Left ventricle myocardium superior (tissue), 1 donor: ENCODE results near the gene CREBL2. TPM values are rescaled to one million over a fixed set of nuclear protein-coding genes. Genes with fewer than 3 reads are reported as not detected.
A peak's percentile ranks its signal among the peaks of the same experiment; 100 is the strongest.
"Not testable (repeated sequence)": the region's sequence is repeated elsewhere in the genome, so short reads cannot be mapped to it uniquely, and the experiment has no call there.

Experiments used
- ATAC-seq: fragments of 200-7000 bp; cut with Tn5 transposase; one replicate; pipeline ENCODE4 v1.9.1; 2020; ENCODE audit warnings: mild to moderate bottlenecking, moderate library complexity
- DNase-seq: peaks from one replicate; pipeline ENCODE4 v3.0.0-alpha.2; 2020
- intact Hi-C: fragments of 100-400 bp; cut with micrococcal nuclease; formaldehyde crosslinking; loops from one replicate; pipeline ENCODE4 v1.11.0; 2022
- total RNA-seq: library from RNA; stranded (reverse); fragmentation: NEBNext Ultra II Directional; extraction: Animal tissue kit (Norgen Biotek cat#: 25700); gene quantifications from one replicate; pipeline ENCODE4 v1.2.1, GENCODE V29; 2021
- donor health status: DM: no; HTN: yes; CAD: no; lungs with severe emphysema.

Gene CREBL2
- total RNA-seq, 1 donor from 2014 or later, result 16.9 TPM

DNA sequence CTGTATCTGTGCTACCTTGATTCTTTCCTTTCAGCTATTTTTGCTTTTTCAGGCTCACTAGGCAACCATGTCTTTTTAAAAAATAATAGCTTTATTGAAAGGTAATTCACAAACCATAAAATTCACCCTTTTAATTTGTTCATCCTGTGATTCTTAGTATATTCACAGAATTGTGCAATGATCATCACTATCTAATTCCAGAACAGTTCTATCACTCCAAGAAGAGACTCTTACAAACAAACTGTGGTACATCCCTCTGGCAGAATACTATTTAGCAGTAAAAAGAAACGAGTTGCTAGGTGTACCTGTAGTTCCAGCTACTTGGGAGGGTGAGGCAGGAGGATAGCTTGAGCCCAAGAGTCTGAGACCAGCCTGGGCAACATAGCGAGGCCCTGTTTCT lies 14.8 kb downstream of the CREBL2 start:
- ATAC-seq, result no peak
- no peak for DNase-seq
- intact Hi-C loops, result no loop called here

DNA sequence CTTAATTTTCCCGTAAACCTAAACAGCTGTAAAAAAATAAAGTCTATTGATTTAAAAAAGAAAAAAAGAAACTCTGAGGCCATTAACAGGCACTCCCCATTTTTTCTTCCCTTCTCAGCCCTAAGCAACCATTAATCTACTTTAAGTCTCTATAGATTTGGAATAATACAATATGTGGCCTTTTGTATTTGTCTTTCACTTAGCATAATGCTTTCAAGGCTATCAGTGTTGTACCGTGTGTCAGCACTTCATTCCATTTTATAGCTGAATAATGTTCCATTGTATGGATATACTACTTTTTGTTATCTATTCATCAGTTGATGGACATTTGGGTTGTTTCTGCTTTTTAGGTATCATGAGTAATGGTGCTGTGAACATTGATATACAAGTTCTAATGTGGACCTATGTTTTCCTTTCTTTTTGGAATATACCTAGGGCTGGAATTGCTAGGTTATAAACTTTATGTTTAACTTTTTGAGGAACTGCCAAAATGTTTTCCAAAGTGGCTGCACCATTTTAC lies 15.7 kb downstream of the CREBL2 start:
- ATAC-seq (no peak), DNase-seq (no peak)
- intact Hi-C loops, result no loop called here

DNA sequence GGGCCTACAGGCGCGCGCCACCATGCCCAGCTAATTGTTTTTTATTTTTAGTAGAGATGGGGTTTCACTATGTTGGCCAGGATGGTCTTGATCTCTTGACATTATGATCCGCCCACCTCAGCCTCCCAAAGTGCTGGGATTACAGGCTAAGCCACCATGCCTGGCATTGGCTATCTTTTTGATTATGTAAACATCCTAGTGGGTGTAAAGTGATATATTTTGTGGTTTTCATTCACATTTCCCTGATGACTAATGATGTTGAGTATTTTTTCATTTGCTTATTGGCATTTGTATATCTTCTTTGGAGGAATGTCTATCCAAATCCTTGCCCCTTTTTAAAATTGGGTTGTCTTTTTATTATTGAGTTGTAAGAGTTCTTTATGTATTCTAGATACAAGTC lies 16.3 kb downstream of the CREBL2 start:
- intact Hi-C loops, result no loop called here
- DNase-seq, result no peak
- no peak for ATAC-seq

DNA sequence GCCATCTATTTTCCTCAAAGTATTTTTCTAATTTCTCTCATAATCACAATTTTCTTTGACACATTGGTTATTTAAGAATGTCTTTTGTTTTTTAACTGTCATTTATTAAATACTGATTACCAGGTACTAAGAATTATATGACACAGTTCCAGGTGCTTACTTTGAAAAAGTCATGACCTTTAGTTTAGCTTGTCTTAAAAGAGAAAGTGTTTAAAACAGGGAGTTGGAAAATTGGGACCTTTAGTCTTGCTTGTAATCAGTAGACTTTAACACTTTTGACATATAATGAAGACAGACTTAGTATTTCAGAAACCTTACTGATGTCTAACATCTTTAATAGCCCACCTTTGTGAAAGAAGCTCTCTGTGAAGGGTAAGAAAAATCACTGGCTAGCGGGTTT lies 19.2 kb downstream of the CREBL2 start:
- ATAC-seq (no peak), DNase-seq (no peak)
- intact Hi-C loops, result no loop called here

DNA sequence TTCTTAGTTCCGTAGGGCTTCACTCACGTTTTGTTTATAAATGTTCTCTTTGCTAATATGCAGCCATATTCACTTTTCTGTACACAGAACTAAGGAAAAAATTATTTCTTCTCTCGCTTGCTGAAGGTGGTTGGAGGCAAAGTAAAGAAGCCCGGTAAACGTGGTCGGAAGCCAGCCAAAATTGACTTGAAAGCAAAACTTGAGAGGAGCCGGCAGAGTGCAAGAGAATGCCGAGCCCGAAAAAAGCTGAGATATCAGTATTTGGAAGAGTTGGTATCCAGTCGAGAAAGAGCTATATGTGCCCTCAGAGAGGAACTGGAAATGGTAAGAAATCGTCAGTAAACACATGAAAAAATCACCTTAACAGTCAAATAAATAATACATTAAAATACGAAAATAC lies 24.0 kb downstream of the CREBL2 start:
- ATAC-seq (no peak), DNase-seq (no peak)
- intact Hi-C loops, result no loop called here

DNA sequence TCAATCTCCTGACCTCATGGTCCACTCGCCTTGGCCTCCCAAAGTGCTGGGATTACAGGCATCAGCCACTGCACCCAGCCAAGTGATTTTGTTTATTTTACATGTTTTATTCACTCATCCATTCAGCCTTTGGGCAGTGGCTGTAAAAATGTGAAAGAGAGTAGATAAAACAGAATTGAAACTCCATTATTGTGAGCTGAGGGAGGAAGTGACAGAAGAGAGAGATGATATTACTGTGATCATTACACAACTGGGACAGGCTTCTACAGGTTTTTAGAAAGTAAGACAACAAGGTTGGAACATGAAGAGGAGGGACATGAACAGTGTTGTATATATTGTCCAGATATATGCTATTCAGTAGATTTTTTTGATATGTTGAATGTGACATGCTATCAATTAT lies 25.0 kb downstream of the CREBL2 start:
- intact Hi-C loops, result no loop called here
- ATAC-seq, result no peak
- DNase-seq, result no peak

DNA sequence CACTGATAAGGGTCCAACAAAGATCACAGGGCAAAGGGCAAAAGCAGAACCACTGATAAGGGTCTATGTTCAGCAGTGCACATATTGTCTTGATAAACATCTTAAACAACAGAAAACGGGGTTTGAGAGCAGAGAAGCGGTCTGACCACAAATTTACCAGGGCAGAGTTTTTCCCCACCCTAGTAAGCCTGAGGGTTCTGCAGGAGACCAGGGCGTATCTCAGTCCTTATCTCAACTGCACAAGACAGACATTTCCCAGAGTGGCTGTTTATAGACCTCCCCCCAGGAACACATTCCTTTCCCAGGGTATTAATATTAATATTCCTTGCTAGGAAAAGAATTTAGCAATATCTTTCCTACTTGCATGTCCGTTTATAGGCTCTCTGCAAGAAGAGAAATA lies 28.3 kb downstream of the CREBL2 start:
- ATAC-seq, DNase-seq, intact Hi-C loops: not testable (repeated sequence)

DNA sequence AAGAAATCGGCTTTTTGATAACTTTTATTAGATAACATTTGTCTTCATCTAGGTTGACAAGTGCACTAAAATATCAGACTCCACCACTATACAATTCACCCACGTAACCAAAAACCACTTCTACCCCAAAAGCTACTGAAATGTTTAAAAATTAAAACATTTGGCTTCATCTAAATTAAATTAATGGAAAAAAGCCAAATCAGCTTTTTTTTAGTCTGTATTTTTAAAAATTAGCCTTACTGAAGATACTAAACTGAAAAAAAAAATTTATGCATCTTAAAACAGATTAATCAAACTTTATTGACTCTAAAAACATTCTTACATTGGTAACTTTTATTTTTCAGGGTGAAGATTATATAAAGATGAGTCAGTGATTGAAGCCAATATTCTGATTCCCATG lies 30.0 kb downstream of the CREBL2 start:
- DNase-seq (no peak), ATAC-seq (no peak)
- intact Hi-C loops, result no loop called here

DNA sequence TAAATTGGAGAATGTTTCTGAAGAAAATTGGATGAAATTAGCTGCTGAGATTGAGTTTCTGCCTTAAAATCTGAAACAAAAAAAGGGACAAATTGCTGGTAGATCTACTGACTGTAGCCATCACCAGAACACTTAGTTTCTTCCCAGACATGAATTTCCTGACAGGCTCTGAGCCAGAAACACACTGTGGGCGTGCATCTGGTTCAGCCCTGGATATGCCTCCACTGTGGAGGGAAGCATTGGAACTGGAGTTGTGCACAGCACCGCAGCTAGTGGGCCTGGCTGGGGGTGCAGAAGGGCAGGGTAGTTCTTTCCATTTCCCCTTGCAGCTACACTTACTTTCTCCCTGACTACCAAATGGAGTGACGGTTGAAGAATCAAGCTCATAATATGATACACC lies 31.2 kb downstream of the CREBL2 start:
- intact Hi-C loops, result no loop called here
- no peak for ATAC-seq

DNA sequence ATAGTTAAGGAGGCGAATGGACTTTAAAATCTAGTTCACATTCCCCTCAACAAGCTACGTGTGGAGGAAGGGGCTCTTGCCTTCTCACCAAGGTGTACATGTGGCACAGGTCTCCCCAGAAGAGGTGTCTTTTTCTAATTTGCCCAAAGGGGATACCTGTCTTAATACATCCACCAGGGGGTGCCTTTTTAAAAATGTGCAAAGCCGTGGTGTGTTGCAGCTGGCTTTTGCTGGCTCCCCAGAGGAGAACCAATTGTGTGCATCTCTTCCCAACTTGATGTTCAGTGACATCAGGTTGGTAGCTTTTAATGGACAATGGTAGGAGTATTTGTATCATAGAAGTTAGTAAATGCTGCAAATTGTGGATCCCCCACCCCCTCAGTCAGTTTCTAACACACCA lies 33.8 kb downstream of the CREBL2 start:
- ATAC-seq (peak; percentile 35), DNase-seq (no peak)
- intact Hi-C loops, result no loop called here

More for the DNA sequence above, 31.2 kb downstream of the CREBL2 start:
- no peak for DNase-seq

DNA sequence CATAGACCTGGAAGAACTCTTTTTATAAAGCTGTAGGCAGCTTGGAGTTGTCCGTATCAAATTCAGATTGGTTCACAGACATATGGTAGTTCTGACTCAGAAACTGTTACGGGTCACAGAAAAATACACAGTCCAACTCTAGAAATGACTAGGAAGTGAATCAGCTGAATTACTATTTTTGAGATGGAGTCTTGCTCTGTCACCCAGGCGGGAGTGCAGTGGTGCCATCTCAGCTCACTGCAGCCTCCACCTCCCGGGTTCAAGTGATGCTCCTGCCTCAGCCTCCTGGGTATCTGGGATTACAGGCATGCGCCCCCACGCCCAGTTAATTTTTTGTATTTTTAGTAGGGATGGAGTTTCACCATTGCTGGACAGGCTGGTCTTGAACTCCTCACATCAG lies 34.3 kb downstream of the CREBL2 start:
- DNase-seq, ATAC-seq, intact Hi-C loops: not testable (repeated sequence)

DNA sequence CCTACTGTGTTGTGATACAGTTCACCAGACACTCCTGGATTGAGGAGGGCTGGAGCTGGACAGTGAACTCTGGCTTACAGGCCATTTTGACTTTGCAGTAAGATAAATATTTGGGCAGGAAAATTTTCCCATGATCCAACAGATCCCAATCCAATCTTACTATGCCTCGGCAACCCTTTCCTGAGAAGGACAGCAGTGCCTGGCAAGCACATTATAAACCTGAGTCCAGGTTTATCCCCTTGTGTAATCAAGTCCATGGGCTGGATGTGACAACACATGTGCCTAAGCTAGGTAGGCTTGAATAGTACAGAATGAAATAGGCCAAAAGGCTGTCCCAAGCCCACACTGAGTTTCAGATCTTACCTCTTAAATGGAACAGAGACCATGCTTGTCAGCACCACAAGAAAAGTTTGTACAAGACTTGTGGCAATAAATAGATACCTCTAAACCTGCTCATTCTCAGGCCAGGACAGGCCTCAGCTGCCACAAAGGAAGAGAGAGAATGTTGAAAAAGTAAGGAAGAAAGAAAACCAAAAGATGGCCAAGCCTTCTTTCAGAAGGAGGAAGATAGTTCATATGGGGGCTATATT lies 34.9 kb downstream of the CREBL2 start:
- ATAC-seq (no peak), DNase-seq (no peak)
- intact Hi-C loops, result no loop called here

DNA sequence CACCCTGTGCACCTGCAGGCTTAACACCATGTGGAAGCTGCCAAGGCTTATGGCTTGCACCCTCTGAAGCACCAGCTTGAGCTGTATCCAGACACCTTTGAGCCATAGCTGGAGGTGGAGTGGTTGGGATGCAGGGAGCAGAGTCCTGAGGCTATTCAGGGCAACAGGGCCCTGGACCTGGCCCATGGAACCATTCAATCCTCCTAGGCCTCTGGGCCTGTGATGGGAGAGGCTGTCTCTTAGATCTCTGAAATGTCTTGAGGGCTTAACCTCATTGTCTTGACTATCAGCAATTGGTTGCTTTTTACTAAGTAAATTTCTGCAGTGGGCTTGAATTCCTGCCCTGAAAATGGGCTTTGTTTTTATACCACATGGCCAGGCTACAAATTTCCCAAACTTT lies 36.6 kb downstream of the CREBL2 start:
- DNase-seq (no peak), ATAC-seq (no peak)
- intact Hi-C loops, result no loop called here

DNA sequence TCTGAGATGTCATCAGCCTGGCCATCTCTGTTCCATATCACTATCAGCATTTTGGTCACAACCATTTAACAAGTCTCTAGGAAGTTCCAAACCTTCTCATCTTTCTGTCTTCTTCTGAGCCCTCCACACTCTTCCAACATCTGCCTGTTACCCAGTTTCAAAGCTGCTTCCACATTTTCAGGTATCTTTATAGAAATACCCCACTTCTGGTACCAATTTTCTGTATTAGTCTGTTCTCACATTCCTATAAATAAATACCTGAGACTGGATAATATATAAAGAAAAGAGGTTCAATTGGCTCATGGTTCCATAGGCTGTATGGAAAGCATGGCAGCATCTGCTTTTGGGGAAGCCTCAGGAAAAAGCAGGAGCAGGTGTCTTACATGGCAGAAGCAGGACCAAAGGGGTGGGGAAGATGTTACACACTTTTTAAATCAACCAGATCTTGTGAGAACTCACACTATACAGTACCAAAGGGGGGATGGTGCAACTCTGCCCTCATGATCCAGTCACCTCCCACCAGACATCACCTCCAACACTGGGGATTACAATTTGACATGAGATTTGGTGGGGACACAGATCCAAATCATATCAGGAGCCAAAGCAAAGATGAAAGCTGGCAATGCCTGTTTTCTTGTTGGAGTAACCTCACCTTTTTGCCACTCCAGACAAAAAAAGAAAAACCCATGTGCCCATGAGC lies 37.4 kb downstream of the CREBL2 start:
- DNase-seq (no peak), ATAC-seq (no peak)
- intact Hi-C loops, result no loop called here

DNA sequence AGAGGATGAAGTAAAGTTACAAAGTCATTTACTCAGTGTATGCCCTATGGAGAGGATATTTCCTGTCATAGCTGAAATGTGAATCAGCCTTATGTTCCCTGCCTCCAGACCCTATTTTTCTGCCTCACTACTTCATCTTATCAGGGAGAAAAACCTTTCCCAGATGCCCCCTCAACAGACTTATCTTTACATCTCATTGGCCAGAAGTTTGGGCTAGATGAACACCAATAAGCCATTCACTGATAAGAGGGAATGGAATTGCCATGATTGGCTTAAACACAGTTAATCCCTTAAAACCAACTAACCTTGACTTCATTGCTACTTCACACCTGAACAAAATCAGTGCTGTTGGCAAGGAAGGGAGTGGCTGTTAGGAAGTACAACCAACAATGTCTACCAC lies 40.1 kb downstream of the CREBL2 start:
- intact Hi-C loops, result no loop called here
- no peak for DNase-seq
- no peak for ATAC-seq

DNA sequence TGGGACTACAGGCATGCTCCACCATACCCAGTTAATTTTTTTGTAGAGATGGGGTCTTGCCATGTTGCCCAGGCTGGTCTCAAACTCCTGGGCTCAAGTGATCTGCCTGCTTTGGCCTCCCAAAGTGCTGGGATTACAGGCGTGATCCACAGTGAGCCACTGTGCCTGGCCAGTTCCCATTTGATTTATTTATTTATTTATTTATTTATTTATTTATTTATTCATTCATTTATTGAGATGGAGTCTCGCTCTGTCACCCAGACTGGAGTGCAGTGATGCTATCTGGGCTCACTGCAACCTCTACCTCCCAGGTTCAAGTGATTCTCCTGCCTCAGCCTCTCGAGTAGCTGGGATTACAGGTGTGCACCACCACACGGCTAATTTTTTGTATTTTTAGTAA lies 41.0 kb downstream of the CREBL2 start:
- DNase-seq, ATAC-seq, intact Hi-C loops: not testable (repeated sequence)

DNA sequence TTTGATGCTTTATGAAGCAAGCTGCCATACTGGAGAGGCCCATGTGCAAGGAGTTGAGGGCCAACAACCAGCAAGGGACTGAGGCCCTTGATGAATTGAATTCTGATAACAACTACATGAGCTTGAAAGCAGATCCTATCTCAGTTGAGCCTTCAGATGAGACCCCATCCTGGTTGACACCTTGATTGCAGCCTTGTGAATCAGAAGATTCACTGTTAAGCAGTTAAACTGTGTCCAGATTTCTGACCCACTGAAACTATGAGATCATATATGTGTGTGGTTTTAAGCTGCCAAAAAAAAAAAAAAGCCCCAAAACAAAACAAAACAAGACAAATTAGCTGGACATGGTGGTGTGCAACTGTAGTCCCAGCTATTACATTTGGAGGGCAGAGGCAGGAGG lies 42.2 kb downstream of the CREBL2 start:
- no peak for DNase-seq
- intact Hi-C loops, result no loop called here
- no peak for ATAC-seq

DNA sequence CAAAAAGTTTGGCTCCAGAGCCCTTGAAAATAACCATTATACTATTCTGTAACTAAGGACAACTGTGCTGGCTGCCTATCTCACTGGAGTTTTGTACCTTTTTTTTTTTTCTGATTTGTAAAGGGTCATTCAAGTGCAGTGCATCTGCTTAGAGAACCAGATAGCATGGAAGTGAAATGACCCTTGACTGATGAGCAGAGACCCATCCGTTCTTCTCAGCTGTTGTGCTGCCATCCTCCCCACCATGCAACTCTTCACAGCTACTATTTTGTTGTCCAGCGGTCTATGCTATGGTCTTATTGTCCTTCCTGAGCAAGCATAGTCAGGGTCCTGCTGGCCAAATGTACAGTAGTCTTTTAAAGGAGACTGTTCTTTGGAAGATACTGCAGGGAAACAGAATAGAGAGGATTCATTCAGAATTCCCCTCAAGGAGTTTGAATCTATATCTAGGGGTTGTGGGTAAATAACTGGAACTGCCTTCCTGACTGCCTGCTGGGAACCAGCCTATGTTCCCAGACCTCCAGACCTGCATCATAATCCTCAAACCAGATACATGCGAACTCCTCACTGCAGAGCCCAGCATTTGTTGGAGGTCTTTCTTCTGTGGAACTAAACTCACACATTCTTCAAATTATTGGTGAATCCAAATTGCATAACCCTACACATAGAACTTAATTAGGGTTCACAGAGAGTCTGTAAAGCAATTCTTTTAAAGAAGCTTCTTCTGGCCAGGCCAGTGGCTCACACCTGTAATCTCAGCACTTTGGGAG lies 43.2 kb downstream of the CREBL2 start:
- intact Hi-C loops, result loop anchor here (5.0 kb wide), 2 partner anchors 42 to 278 kb away; partner anchors contain the start of gene GPR19

DNA sequence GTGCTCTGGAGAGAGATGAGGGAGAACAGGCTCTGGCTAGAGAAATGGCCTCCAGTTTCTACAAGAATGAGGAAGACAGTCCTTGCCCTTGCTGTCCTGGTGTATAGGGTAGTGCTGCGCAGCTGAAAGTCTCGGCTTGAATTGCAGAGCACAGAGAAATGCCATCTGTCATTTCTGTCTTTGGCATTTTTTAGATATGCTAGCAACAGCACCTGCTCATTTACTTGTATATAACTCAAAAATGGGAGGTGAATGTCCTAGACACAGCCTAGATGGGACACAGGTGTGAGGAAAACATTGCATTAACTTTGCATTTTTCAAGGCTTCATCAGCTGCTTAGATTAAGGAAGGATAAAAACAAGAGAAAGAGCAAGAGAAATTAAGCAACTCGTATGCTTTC lies 48.5 kb downstream of the CREBL2 start:
- DNase-seq, result no peak
- intact Hi-C loops, result no loop called here
- no peak for ATAC-seq

More for the DNA sequence above, 43.2 kb downstream of the CREBL2 start:
- DNase-seq, result no peak
- no peak for ATAC-seq
